Endothelial cell of umbilical vein (primary cell): ENCODE results near the gene FAM3C. TPM values are rescaled to one million over a fixed set of nuclear protein-coding genes. Genes with fewer than 3 reads are reported as not detected.

Source experiments
- BruUV-seq: library from RNA; stranded (reverse); fragments of 400-500 nt; replicated peaks from 2 replicates; lab custom pipeline; 2021; lab: Mats Ljungman, UMichigan
- CTCF ChIA-PET: fragments of 300-600, 350-600 bp; sonication (Branson Sonifier 250); formaldehyde crosslinking; loops from one replicate; lab custom pipeline; 2021; ENCODE audit warnings: antibody characterized with exemption, inconsistent platforms; lab: Charles Lee
- POLR2A ChIA-PET: fragments of 300-600, 350-600 bp; sonication (Branson Sonifier 250); formaldehyde crosslinking; loops from one replicate; lab custom pipeline; 2021; ENCODE audit warnings: antibody characterized with exemption, inconsistent platforms; lab: Charles Lee
- DNase-seq: peaks from one replicate; pipeline ENCODE4 v3.0.0-alpha.2; 2011; ENCODE audit warnings: low read depth, low spot score
- FAIRE-seq: peaks from 2 replicates; lab custom pipeline; 2011; peaks lifted over from hg19 to GRCh38; lab: Jason Lieb, UNC
- H2AFZ ChIP-seq: 2 replicates; pipeline ENCODE4 v1.6.0; 2012; ENCODE audit warnings: low read depth, low read length, control low read depth, inconsistent platforms
- H3K27ac ChIP-seq: 2 replicates; pipeline ENCODE4 v1.5.1; 2011; ENCODE audit warnings: low read depth, mild to moderate bottlenecking, control low read depth, low read length, moderate library complexity; ENCODE audit not compliant: insufficient read depth
- H3K27me3 ChIP-seq, 2 experiments: 2 replicates each; pipeline versions ENCODE4 v1.6.0 to v1.6.1; 2011; ENCODE audit warnings: low read length in 2 of 2, mixed read lengths in 1 of 2; ENCODE audit not compliant: control insufficient read depth in 2 of 2, insufficient read depth in 2 of 2
- H3K36me3 ChIP-seq, 2 experiments: 2 replicates in 1 of 2; 3 replicates in 1 of 2; pipeline ENCODE4 v1.5.1; 2011; ENCODE audit warnings: low read length in 2 of 2, mild to moderate bottlenecking in 1 of 2, moderate library complexity in 1 of 2; ENCODE audit not compliant: control insufficient read depth in 2 of 2, insufficient read depth in 2 of 2; ENCODE audit errors: extremely low read depth in 1 of 2
- H3K4me1 ChIP-seq: 3 replicates; pipeline ENCODE4 v1.5.1; 2011; ENCODE audit warnings: mild to moderate bottlenecking, low read length; ENCODE audit not compliant: control insufficient read depth, insufficient read depth; ENCODE audit errors: extremely low read depth
- H3K4me2 ChIP-seq: 2 replicates; pipeline ENCODE4 v1.6.1; 2011; ENCODE audit warnings: low read length, control low read depth, mixed read lengths; ENCODE audit not compliant: insufficient read depth
- H3K4me3 ChIP-seq, 3 experiments: fragments of 200-600 bp in 1 of 3; sonication (generic), shearing (Covaris generic) in 1 of 3; replicated peaks in 1 of 3; 2 replicates each; pipeline ENCODE4 v1.5.1; 2011 to 2016; ENCODE audit warnings: control low read depth in 3 of 3, low read length in 3 of 3, mild to moderate bottlenecking in 2 of 3, inconsistent platforms in 1 of 3, low read depth in 1 of 3, moderate library complexity in 1 of 3; ENCODE audit not compliant: insufficient read depth in 1 of 3
- H3K79me2 ChIP-seq: 2 replicates; pipeline ENCODE4 v1.6.0; 2012; ENCODE audit warnings: low read length, inconsistent platforms; ENCODE audit not compliant: control insufficient read depth, insufficient read depth
- H3K9ac ChIP-seq: replicated peaks from 2 replicates; pipeline ENCODE3; 2011; ENCODE audit warnings: low read length, control low read depth; ENCODE audit not compliant: insufficient read depth; ENCODE audit errors: extremely low read depth
- H3K9me1 ChIP-seq: replicated peaks from 3 replicates; pipeline ENCODE4 v1.6.0; 2011; ENCODE audit warnings: mild to moderate bottlenecking, low read length; ENCODE audit not compliant: control insufficient read depth, insufficient read depth; ENCODE audit errors: extremely low read depth
- H3K9me3 ChIP-seq: replicated peaks from 2 replicates; pipeline ENCODE4 v1.5.1; 2012; ENCODE audit warnings: low read length, inconsistent platforms; ENCODE audit not compliant: control insufficient read depth, insufficient read depth
- H4K20me1 ChIP-seq: replicated peaks from 2 replicates; pipeline ENCODE3; 2011; ENCODE audit warnings: mild to moderate bottlenecking, low read length; ENCODE audit not compliant: control insufficient read depth, insufficient read depth; ENCODE audit errors: extremely low read depth
- CTCF ChIP-seq, 2 donors: IDR thresholded peaks; 1 replicate in 1 of 2; 2 replicates in 1 of 2; pipeline ENCODE4 v1.5.1; 2011; ENCODE audit warnings: low read length in 2 of 2, mild to moderate bottlenecking in 2 of 2, moderate library complexity in 2 of 2, control low read depth in 1 of 2, inconsistent platforms in 1 of 2, low read depth in 1 of 2; ENCODE audit not compliant: insufficient read depth in 1 of 2; ENCODE audit errors: extremely low read depth in 1 of 2
- EZH2 ChIP-seq: IDR thresholded peaks from 2 replicates; pipeline ENCODE4 v1.6.1; 2012; ENCODE audit warnings: borderline replicate concordance, low read depth, mild to moderate bottlenecking, moderate library complexity, low read length, inconsistent platforms; ENCODE audit not compliant: severe bottlenecking
- FOS ChIP-seq: IDR thresholded peaks from 2 replicates; pipeline ENCODE4 v1.6.1; 2011; ENCODE audit warnings: mild to moderate bottlenecking, low read length, moderate library complexity, borderline replicate concordance; ENCODE audit not compliant: insufficient read depth
- GATA2 ChIP-seq: IDR thresholded peaks from 2 replicates; pipeline ENCODE4 v1.7.0; 2011; ENCODE audit warnings: low read depth, mild to moderate bottlenecking, moderate library complexity, mixed read lengths, low read length; ENCODE audit not compliant: insufficient read length, insufficient read depth
- JUN ChIP-seq: IDR thresholded peaks from 2 replicates; pipeline ENCODE4 v1.6.1; 2011; ENCODE audit warnings: borderline replicate concordance, low read depth; ENCODE audit not compliant: insufficient read length, insufficient read depth
- MYC ChIP-seq: IDR thresholded peaks from one replicate; pipeline ENCODE4 v1.6.1; 2011; ENCODE audit warnings: mild to moderate bottlenecking, low read depth, low read length
- POLR2A ChIP-seq: IDR thresholded peaks from 2 replicates; pipeline ENCODE4 v1.6.1; 2012; ENCODE audit warnings: low read depth, mild to moderate bottlenecking, control low read depth, low read length
- POLR2AphosphoS5 ChIP-seq: IDR thresholded peaks from 2 replicates; pipeline ENCODE4 v1.6.1; 2012; ENCODE audit warnings: low read depth, mild to moderate bottlenecking, control low read depth, low read length, moderate library complexity; ENCODE audit not compliant: insufficient read depth
- dilution Hi-C: fragments of 300-500 bp; cut with MboI; formaldehyde crosslinking; loops from one replicate; pipeline ENCODE4 v1.15.0; 2019; ENCODE audit warnings: low sequenced_read_pairs; ENCODE audit not compliant: extremely low pct_ligation_motif_present
- intact Hi-C: fragments of 100-400 bp; cut with micrococcal nuclease; formaldehyde crosslinking; loops from one replicate; pipeline ENCODE4 v1.10.0; 2022
- polyA plus RNA-seq, 4 experiments: library from polyadenylated mRNA; depleted of rRNA in 3 of 4; stranded (reverse) in 3 of 4; unstranded in 1 of 4; fragments of >200 nt; gene quantifications; 2 replicates each; pipeline versions ENCODE4 v1.2.1 to v1.2.3, GENCODE V29; 2011 to 2012; ENCODE audit warnings: missing spikeins in 1 of 4
- total RNA-seq: library from RNA; stranded (reverse); gene quantifications from 2 replicates; pipeline ENCODE4 v1.2.3, GENCODE V29; 2021
- TF ChIP-seq, protein P1 (sequence below): IDR thresholded peaks from 2 replicates; pipeline ENCODE4 v1.6.1; 2011; ENCODE audit not compliant: insufficient read depth, insufficient read length

Gene FAM3C
- total and polyA plus RNA-seq, 2 donors (not counting 3 experiments of a cell fraction or from before 2014, with no cell fraction given), result 20.2 to 50.0 TPM

DNA sequence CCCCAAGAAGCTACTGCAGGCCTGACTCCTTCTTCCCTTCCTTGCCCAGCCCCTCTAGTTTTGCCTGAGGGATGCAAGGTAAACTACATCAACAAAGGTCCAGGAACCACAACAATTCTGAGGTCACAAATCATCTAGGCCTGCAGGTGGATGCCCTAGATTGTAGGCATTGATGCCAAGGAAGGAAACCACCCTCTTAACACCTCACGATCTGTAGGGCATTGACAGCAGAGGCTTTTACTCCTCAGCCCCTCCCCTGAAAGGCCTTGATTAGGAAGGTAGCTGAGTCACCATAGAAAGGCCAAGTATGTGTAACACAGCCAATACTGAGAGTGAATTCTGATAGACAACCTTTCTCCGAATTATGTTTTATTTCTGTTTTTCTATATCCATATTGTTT is 46.7 kb upstream of the FAM3C start:
- Histone ChIP-seq H3K27me3 (no peaks in the 10 kb centered on the region), H3K9me3 (no peaks in the 10 kb centered on the region), H3K79me2 (no peaks in the 10 kb centered on the region), H3K4me1 (peaks cover 11% of the 10 kb centered on the region), H3K9me1 (no peaks in the 10 kb centered on the region), H2AFZ (no peak overlapping the region), H3K4me2 (no peak overlapping the region), H3K4me3 (no peak overlapping the region), H3K9ac (no peak overlapping the region), H3K36me3 (no peaks in the 10 kb centered on the region), H4K20me1 (no peaks in the 10 kb centered on the region), H3K27ac (no peak overlapping the region)
- ChIA-PET POLR2A (no interaction called here), CTCF (interaction anchor here (1.0 kb wide), 1 partner anchor 47 kb away, joined by 4 read pairs; the partner anchor contains the start of gene FAM3C)
- intact Hi-C loops (no loop called here), dilution Hi-C loops (no loop called here)
- DNase-seq (no peak), FAIRE-seq (no peak)
- BruUV-seq, result no TSS peak
- no peak for TF ChIP-seq POLR2A
- TF ChIP-seq, protein P1, sequence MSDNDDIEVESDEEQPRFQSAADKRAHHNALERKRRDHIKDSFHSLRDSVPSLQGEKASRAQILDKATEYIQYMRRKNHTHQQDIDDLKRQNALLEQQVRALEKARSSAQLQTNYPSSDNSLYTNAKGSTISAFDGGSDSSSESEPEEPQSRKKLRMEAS, result no peak
- TF ChIP-seq CTCF (IDR thresholded peaks at IDR 0.05; ENCODE audit: extremely low read depth in 1 of 2, insufficient read depth in 1 of 2, low read depth in 1 of 2, low read length in 2 of 2), result no peak
- TF ChIP-seq POLR2AphosphoS5, result no peak
- no peak for TF ChIP-seq MYC
- TF ChIP-seq JUN, result no peak
- TF ChIP-seq EZH2, result no peak
- TF ChIP-seq GATA2, result no peak
- TF ChIP-seq FOS, result no peak
